ENCODE data around the gene NIPBL.

DNA sequence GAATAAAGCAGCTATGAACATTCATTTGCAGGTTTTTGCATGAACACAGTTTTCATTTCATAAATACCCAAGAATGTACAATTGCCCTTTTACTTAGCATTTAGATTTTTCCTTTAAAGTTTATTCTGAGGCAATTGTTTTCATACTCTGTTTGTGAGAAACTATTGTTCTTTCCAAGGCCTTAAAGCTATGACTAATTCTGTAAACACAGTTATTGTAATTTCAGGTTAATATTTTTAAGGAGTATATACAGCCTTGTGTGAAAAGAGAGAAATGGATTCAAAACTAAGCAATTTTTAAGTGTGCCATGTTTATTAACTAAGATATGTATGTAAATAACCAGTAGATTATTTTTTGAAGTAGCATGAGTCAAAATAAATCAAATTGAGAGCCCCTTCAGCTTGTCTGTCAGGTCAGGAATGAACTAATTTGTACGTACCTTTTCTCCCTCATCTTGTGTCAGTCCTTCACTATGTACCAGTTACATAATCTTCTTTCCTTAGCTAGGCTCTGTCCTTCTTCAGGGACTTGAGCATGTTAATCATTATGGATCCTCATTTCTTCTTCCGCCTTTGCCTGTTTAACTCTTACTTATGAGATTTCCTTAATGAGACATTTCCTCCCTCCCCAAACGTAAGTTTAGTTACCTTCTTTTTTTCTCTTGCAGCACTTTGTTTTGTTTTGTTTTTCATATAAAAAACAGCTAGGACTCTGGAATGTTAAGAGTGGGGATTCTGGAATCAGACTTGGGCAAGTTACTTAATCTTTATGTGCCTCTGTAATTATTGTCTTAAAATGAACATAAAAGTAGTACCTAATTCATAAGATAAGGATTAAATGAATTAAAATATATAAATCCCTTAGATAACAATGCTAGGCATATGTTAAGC lies 63.6 kb downstream of the NIPBL start:
- TF ChIP-seq, protein P1, sequence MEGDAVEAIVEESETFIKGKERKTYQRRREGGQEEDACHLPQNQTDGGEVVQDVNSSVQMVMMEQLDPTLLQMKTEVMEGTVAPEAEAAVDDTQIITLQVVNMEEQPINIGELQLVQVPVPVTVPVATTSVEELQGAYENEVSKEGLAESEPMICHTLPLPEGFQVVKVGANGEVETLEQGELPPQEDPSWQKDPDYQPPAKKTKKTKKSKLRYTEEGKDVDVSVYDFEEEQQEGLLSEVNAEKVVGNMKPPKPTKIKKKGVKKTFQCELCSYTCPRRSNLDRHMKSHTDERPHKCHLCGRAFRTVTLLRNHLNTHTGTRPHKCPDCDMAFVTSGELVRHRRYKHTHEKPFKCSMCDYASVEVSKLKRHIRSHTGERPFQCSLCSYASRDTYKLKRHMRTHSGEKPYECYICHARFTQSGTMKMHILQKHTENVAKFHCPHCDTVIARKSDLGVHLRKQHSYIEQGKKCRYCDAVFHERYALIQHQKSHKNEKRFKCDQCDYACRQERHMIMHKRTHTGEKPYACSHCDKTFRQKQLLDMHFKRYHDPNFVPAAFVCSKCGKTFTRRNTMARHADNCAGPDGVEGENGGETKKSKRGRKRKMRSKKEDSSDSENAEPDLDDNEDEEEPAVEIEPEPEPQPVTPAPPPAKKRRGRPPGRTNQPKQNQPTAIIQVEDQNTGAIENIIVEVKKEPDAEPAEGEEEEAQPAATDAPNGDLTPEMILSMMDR (IDR thresholded peaks at IDR 0.05; ENCODE audit: low read length) = no peak
- no peak for TF ChIP-seq EZH2 (IDR thresholded peaks at IDR 0.05; ENCODE audit: borderline replicate concordance, low read length)
